Measurements from ENCODE around the gene TMEM95.
A peak's percentile ranks its signal among the peaks of the same experiment; 100 is the strongest.
"Not testable (repeated sequence)": the region's sequence is repeated elsewhere in the genome, so short reads cannot be mapped to it uniquely, and the experiment has no call there.

TMEM95 gene

GRCh38 chr17:7346761-7347614 lies 8.0 kb upstream of the TMEM95 start:
- DNase-seq (ENCODE audit: low read depth in 2 of 2, low spot score in 1 of 2), result no peak

GRCh38 chr17:7347630-7348477 lies 7.1 kb upstream of the TMEM95 start:
- no peak for DNase-seq (ENCODE audit: low read depth in 2 of 2, low spot score in 1 of 2)

GRCh38 chr17:7348478-7349242 lies 6.3 kb upstream of the TMEM95 start:
- no peak for DNase-seq (ENCODE audit: low read depth in 2 of 2, low spot score in 1 of 2)

GRCh38 chr17:7351665-7352502 lies 3.1 kb upstream of the TMEM95 start, which contains the start of gene KCTD11:
TSS of gene KCTD11 (plus strand) at chr17:7352162.
- peak in 1 of 2 donors; percentile 72 for DNase-seq (ENCODE audit: low read depth in 2 of 2, low spot score in 1 of 2)

GRCh38 chr17:7352503-7352889 lies 2.5 kb upstream of the TMEM95 start:
- DNase-seq (ENCODE audit: low read depth in 2 of 2, low spot score in 1 of 2), result no peak

- no peak for DNase-seq (ENCODE audit: low read depth in 2 of 2, low spot score in 1 of 2)
Observed at GRCh38 chr17:7352910-7353635, 1.9 kb upstream of the TMEM95 start.

GRCh38 chr17:7354262-7354843 lies 603 bp upstream of the TMEM95 start:
- no peak for DNase-seq (ENCODE audit: low read depth in 2 of 2, low spot score in 1 of 2)

- DNase-seq (ENCODE audit: low read depth in 2 of 2, low spot score in 1 of 2), result no peak
Observed at GRCh38 chr17:7355573-7355972, 617 bp downstream of the TMEM95 start.

- peak; percentile 63 to 71 for DNase-seq (ENCODE audit: low read depth in 2 of 2, low spot score in 1 of 2)
Observed at GRCh38 chr17:7356072-7356549, 1.2 kb downstream of the TMEM95 start.

GRCh38 chr17:7356756-7357155 lies 1.8 kb downstream of the TMEM95 start:
- no peak for DNase-seq (ENCODE audit: low read depth in 2 of 2, low spot score in 1 of 2)

GRCh38 chr17:7357381-7357780 lies 2.4 kb downstream of the TMEM95 start:
- DNase-seq (ENCODE audit: low read depth in 2 of 2, low spot score in 1 of 2), result no peak

GRCh38 chr17:7361906-7362305 lies 7.0 kb downstream of the TMEM95 start:
- no peak for DNase-seq (ENCODE audit: low read depth in 2 of 2, low spot score in 1 of 2)

GRCh38 chr17:7363311-7363710 lies 8.4 kb downstream of the TMEM95 start:
- DNase-seq (ENCODE audit: low read depth in 2 of 2, low spot score in 1 of 2), result no peak

GRCh38 chr17:7365963-7366362 lies 11.0 kb downstream of the TMEM95 start:
- DNase-seq (ENCODE audit: low read depth in 2 of 2, low spot score in 1 of 2), result not testable (repeated sequence)

- DNase-seq (ENCODE audit: low read depth in 2 of 2, low spot score in 1 of 2), result no peak
Observed at GRCh38 chr17:7367083-7367482, 12.1 kb downstream of the TMEM95 start.

GRCh38 chr17:7367918-7368598 lies 13.1 kb downstream of the TMEM95 start:
- DNase-seq (ENCODE audit: low read depth in 2 of 2, low spot score in 1 of 2), result no peak

- DNase-seq (ENCODE audit: low read depth in 2 of 2, low spot score in 1 of 2), result not testable (repeated sequence)
Observed at GRCh38 chr17:7368599-7368994, 13.6 kb downstream of the TMEM95 start.

- no peak for DNase-seq (ENCODE audit: low read depth in 2 of 2, low spot score in 1 of 2)
Observed at GRCh38 chr17:7369825-7370224, 14.9 kb downstream of the TMEM95 start.

GRCh38 chr17:7370853-7371252 lies 15.9 kb downstream of the TMEM95 start:
- DNase-seq (ENCODE audit: low read depth in 2 of 2, low spot score in 1 of 2), result no peak
